Esophagus muscularis mucosa (tissue), 4 donors: ENCODE data around the gene DCTD.

Experiments used
- EP300 ChIP-seq: sonication (generic); formaldehyde crosslinking; IDR thresholded peaks from one replicate; pipeline ENCODE4 v1.6.1; 2017; ENCODE audit warnings: antibody characterized with exemption
- POLR2A ChIP-seq: fragments of 450-650 bp; IDR thresholded peaks from one replicate; pipeline ENCODE4 v1.6.1; 2017; ENCODE audit warnings: antibody characterized with exemption, moderate library complexity, mild to moderate bottlenecking, low read depth
- POLR2AphosphoS5 ChIP-seq, 2 donors: sonication (generic); formaldehyde crosslinking; IDR thresholded peaks; one replicate each; pipeline ENCODE4 v1.6.1; 2017; ENCODE audit warnings: antibody characterized with exemption in 2 of 2
- TF ChIP-seq, protein P1 (sequence below), 3 experiments: fragments of 200-600 bp in 2 of 3; fragments of 450-650 bp in 1 of 3; sonication (generic) in 2 of 3; IDR thresholded peaks; one replicate each; pipeline ENCODE4 v1.5.1; 2017 to 2019; ENCODE audit warnings: antibody characterized with exemption in 3 of 3, mild to moderate bottlenecking in 2 of 3, moderate library complexity in 1 of 3

DNA sequence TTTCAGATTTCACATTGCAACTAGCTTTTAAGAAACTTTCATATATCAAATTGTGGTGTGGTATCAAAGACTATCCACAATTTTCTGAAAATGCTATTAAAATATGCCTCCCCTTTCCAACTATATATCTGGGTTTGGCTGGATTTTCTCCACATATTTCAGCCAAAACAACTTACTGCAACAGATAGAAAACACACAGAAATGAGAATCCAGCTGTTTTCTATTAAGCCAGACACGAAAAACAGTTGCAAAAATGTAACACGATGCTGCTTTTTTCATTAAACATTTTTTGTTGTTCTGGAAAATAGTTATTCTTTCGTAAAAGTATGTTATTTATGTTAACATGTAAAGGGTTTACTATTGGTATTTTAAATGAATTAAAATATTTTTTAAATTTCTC is 33.1 kb downstream of the DCTD start:
- TF ChIP-seq POLR2AphosphoS5 (IDR thresholded peaks at IDR 0.05) (no peak), EP300 (no peak), POLR2A (no peak)
- TF ChIP-seq, protein P1, sequence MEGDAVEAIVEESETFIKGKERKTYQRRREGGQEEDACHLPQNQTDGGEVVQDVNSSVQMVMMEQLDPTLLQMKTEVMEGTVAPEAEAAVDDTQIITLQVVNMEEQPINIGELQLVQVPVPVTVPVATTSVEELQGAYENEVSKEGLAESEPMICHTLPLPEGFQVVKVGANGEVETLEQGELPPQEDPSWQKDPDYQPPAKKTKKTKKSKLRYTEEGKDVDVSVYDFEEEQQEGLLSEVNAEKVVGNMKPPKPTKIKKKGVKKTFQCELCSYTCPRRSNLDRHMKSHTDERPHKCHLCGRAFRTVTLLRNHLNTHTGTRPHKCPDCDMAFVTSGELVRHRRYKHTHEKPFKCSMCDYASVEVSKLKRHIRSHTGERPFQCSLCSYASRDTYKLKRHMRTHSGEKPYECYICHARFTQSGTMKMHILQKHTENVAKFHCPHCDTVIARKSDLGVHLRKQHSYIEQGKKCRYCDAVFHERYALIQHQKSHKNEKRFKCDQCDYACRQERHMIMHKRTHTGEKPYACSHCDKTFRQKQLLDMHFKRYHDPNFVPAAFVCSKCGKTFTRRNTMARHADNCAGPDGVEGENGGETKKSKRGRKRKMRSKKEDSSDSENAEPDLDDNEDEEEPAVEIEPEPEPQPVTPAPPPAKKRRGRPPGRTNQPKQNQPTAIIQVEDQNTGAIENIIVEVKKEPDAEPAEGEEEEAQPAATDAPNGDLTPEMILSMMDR (IDR thresholded peaks at IDR 0.05), result no peak
